Muscle of leg (tissue), 11 donors: ENCODE measurements around the gene CYSTM1. TPM values are rescaled to one million over a fixed set of nuclear protein-coding genes. Genes with fewer than 3 reads are reported as not detected.

Experiments used
- DNase-seq: peaks from one replicate; pipeline ENCODE4 v3.0.0; 2013
- H3K27ac ChIP-seq: one replicate; pipeline ENCODE4 v1.5.1; 2013; ENCODE audit warnings: mild to moderate bottlenecking, low read length, control low read depth
- H3K27me3 ChIP-seq: one replicate; pipeline ENCODE4 v1.6.1; 2013; ENCODE audit warnings: low read length; ENCODE audit not compliant: control insufficient read depth, insufficient read depth
- H3K36me3 ChIP-seq: one replicate; pipeline ENCODE4 v1.6.1; 2013; ENCODE audit warnings: low read length; ENCODE audit not compliant: control insufficient read depth, insufficient read depth
- H3K4me1 ChIP-seq: one replicate; pipeline ENCODE4 v1.6.1; 2013; ENCODE audit warnings: low read length; ENCODE audit not compliant: control insufficient read depth, insufficient read depth
- H3K4me3 ChIP-seq: one replicate; pipeline ENCODE4 v1.5.1; 2013; ENCODE audit warnings: low read length, control low read depth
- H3K9me3 ChIP-seq: replicated peaks from 2 replicates; pipeline ENCODE4 v1.6.1; 2013; ENCODE audit warnings: low read depth, low read length; ENCODE audit not compliant: control insufficient read depth
- WGBS: methylation state at CpG from one replicate; pipeline ENCODE4 v1.1.5; 2013; ENCODE audit warnings: missing lambda C conversion rate; ENCODE audit not compliant: insufficient coverage; 5-methylcytosine and 5-hydroxymethylcytosine counted together
- polyA plus RNA-seq, 8 donors: library from polyadenylated mRNA; unstranded; fragments of 120-200 nt; gene quantifications; one replicate each; pipeline versions ENCODE4 v1.2.1 to v1.2.3, GENCODE V29; 2013; ENCODE audit warnings: inconsistent platforms in 1 of 8, low replicate concordance in 1 of 8; ENCODE audit not compliant: insufficient read length in 8 of 8, insufficient read depth in 1 of 8
- total RNA-seq: library from RNA; stranded (reverse); fragments of 120-200 nt; gene quantifications from one replicate; pipeline ENCODE4 v1.2.4, GENCODE V29; 2013

CYSTM1 gene
- total and polyA plus RNA-seq, 9 donors, result 20.0 to 36.5 (median 27.2) TPM

- H3K27me3 ChIP-seq, result no peaks in the 10 kb centered on the region
- WGBS, result 83% methylated on average over 1 of the region's 5 CpGs
- peaks cover 9% of the 10 kb centered on the region for H3K4me1 ChIP-seq
- peak; percentile 61 for DNase-seq
- H3K4me3 ChIP-seq, result no peak overlapping the region
- peaks cover 14% of the 10 kb centered on the region for H3K36me3 ChIP-seq
- no peaks in the 10 kb centered on the region for H3K9me3 ChIP-seq
- H3K27ac ChIP-seq, result no peak overlapping the region
These were observed 76.6 kb downstream of the CYSTM1 start for GRCh38 chr5:140251527-140251973.

- no peak overlapping the region for H3K4me3 ChIP-seq
- DNase-seq, result no peak
- peaks cover 14% of the 10 kb centered on the region for H3K36me3 ChIP-seq
- H3K9me3 ChIP-seq, result no peaks in the 10 kb centered on the region
- H3K27me3 ChIP-seq, result no peaks in the 10 kb centered on the region
- WGBS, result 100% methylated on average over 7 of the region's 10 CpGs
- no peak overlapping the region for H3K27ac ChIP-seq
- peaks cover 4% of the 10 kb centered on the region for H3K4me1 ChIP-seq
These were observed 77.6 kb downstream of the CYSTM1 start for GRCh38 chr5:140252470-140253126.

GRCh38 chr5:140253985-140254384 is 79.0 kb downstream of the CYSTM1 start:
- Histone ChIP-seq H3K36me3 (peaks cover 17% of the 10 kb centered on the region), H3K4me1 (no peaks in the 10 kb centered on the region), H3K9me3 (no peaks in the 10 kb centered on the region), H3K27me3 (no peaks in the 10 kb centered on the region), H3K4me3 (no peak overlapping the region), H3K27ac (no peak overlapping the region)
- DNase-seq, result no peak
- WGBS, result 83% methylated on average over 2 of the region's 4 CpGs

GRCh38 chr5:140255460-140256157 is 80.6 kb downstream of the CYSTM1 start:
- H3K4me1 ChIP-seq, result no peaks in the 10 kb centered on the region
- no peak overlapping the region for H3K27ac ChIP-seq
- DNase-seq, result no peak
- peaks cover 11% of the 10 kb centered on the region for H3K36me3 ChIP-seq
- H3K4me3 ChIP-seq, result no peak overlapping the region
- 71% methylated on average over 4 of the region's 4 CpGs for WGBS
- peaks cover 4% of the 10 kb centered on the region for H3K9me3 ChIP-seq
- no peaks in the 10 kb centered on the region for H3K27me3 ChIP-seq

GRCh38 chr5:140256726-140257125 is 81.7 kb downstream of the CYSTM1 start:
- Histone ChIP-seq H3K27me3 (no peaks in the 10 kb centered on the region), H3K9me3 (peaks cover 4% of the 10 kb centered on the region), H3K4me3 (no peak overlapping the region), H3K4me1 (no peaks in the 10 kb centered on the region), H3K27ac (no peak overlapping the region), H3K36me3 (peaks cover 7% of the 10 kb centered on the region)
- DNase-seq, result no peak
- WGBS, result 88% methylated on average over 3 of the region's 6 CpGs

GRCh38 chr5:140258016-140258415 is 83.0 kb downstream of the CYSTM1 start:
- no peaks in the 10 kb centered on the region for H3K27me3 ChIP-seq
- no peak overlapping the region for H3K4me3 ChIP-seq
- peaks cover 7% of the 10 kb centered on the region for H3K36me3 ChIP-seq
- DNase-seq, result no peak
- 67% methylated on average over 1 of the region's 3 CpGs for WGBS
- H3K9me3 ChIP-seq, result peaks cover 4% of the 10 kb centered on the region
- no peak overlapping the region for H3K27ac ChIP-seq
- no peaks in the 10 kb centered on the region for H3K4me1 ChIP-seq

- Histone ChIP-seq H3K27ac (no peak overlapping the region), H3K4me3 (no peak overlapping the region), H3K9me3 (peaks cover 4% of the 10 kb centered on the region), H3K36me3 (peaks cover 7% of the 10 kb centered on the region), H3K4me1 (no peaks in the 10 kb centered on the region), H3K27me3 (no peaks in the 10 kb centered on the region)
- DNase-seq, result no peak
- WGBS, result no CpG with 5 or more reads among the region's 4 CpGs
These were observed 83.9 kb downstream of the CYSTM1 start for GRCh38 chr5:140258873-140259272.

- no CpG with 5 or more reads among the region's 2 CpGs for WGBS
- peaks cover 7% of the 10 kb centered on the region for H3K36me3 ChIP-seq
- no peak overlapping the region for H3K4me3 ChIP-seq
- no peaks in the 10 kb centered on the region for H3K27me3 ChIP-seq
- H3K9me3 ChIP-seq, result peaks cover 4% of the 10 kb centered on the region
- DNase-seq, result no peak
- no peaks in the 10 kb centered on the region for H3K4me1 ChIP-seq
- no peak overlapping the region for H3K27ac ChIP-seq
These were observed 84.5 kb downstream of the CYSTM1 start for GRCh38 chr5:140259500-140259899.

- Histone ChIP-seq H3K4me3 (no peak overlapping the region), H3K27ac (no peak overlapping the region), H3K9me3 (peaks cover 4% of the 10 kb centered on the region), H3K4me1 (no peaks in the 10 kb centered on the region), H3K36me3 (peaks cover 7% of the 10 kb centered on the region), H3K27me3 (no peaks in the 10 kb centered on the region)
- WGBS, result no CpG with 5 or more reads among the region's 2 CpGs
- no peak for DNase-seq
These were observed 85.2 kb downstream of the CYSTM1 start for GRCh38 chr5:140260089-140260656.

GRCh38 chr5:140261403-140262171 is 86.6 kb downstream of the CYSTM1 start:
- H3K27me3 ChIP-seq, result no peaks in the 10 kb centered on the region
- H3K9me3 ChIP-seq, result peaks cover 4% of the 10 kb centered on the region
- no CpG with 5 or more reads among the region's 8 CpGs for WGBS
- DNase-seq, result no peak
- H3K36me3 ChIP-seq, result peaks cover 6% of the 10 kb centered on the region
- H3K4me3 ChIP-seq, result no peak overlapping the region
- no peak overlapping the region for H3K27ac ChIP-seq
- H3K4me1 ChIP-seq, result no peaks in the 10 kb centered on the region
